Skeletal muscle satellite cell (primary cell): ENCODE measurements around the gene LGI4. TPM values are rescaled to one million over a fixed set of nuclear protein-coding genes. Genes with fewer than 3 reads are reported as not detected.

ENCODE experiments used
- small RNA-seq: library from RNA; depleted of rRNA; stranded (forward); fragments of <200 nt; gene quantifications from one replicate; pipeline ENCODE3, GENCODE V24; 2012

Gene LGI4

Small RNA genes lying within 50 kb of the gene (small RNA-seq; reads per million reads assigned to genes)
- not detected for gene AC020907.2
